Measurements from ENCODE around the gene FUT8. TPM values are rescaled to one million over a fixed set of nuclear protein-coding genes. Genes with fewer than 3 reads are reported as not detected.

Gene FUT8
- total RNA-seq, 4 donors from 2014 or later, result 6.5 to 11.3 (median 9.3) TPM

- no peak for DNase-seq
- TF ChIP-seq POLR2A (IDR thresholded peaks at IDR 0.05) (no peak), CTCF (IDR thresholded peaks at IDR 0.05 in 4 of 5, conservative IDR thresholded peaks at IDR 0.05 in 1 of 5) (no peak)
- intact Hi-C loops (cut with DNase I; ENCODE audit: low total_unique reads) (no loop called here), in situ Hi-C loops (cut with MboI; ENCODE audit: low sequenced_read_pairs in 4 of 4) (no loop called here)
- Histone ChIP-seq H3K9me3 (no peaks in the 10 kb centered on the region), H3K27me3 (no peaks in the 10 kb centered on the region), H3K36me3 (no peaks in the 10 kb centered on the region), H3K4me3 (no peak overlapping the region), H3K27ac (no peak overlapping the region), H3K4me1 (no peaks in the 10 kb centered on the region)
- no peak for ATAC-seq
Observed at GRCh38 chr14:65439117-65439516, 26.6 kb downstream of the FUT8 start.

- no peaks in the 10 kb centered on the region for H3K9me3 ChIP-seq
- no peak for ATAC-seq
- H3K36me3 ChIP-seq, result no peaks in the 10 kb centered on the region
- H3K27me3 ChIP-seq, result no peaks in the 10 kb centered on the region
- intact Hi-C loops (cut with DNase I; ENCODE audit: low total_unique reads) (no loop called here), in situ Hi-C loops (cut with MboI; ENCODE audit: low sequenced_read_pairs in 4 of 4) (no loop called here)
- H3K4me1 ChIP-seq, result no peaks in the 10 kb centered on the region
- no peak for TF ChIP-seq CTCF (IDR thresholded peaks at IDR 0.05 in 4 of 5, conservative IDR thresholded peaks at IDR 0.05 in 1 of 5)
- no peak for TF ChIP-seq POLR2A (IDR thresholded peaks at IDR 0.05)
- no peak overlapping the region for H3K4me3 ChIP-seq
- H3K27ac ChIP-seq, result no peak overlapping the region
- no peak for DNase-seq
Observed at GRCh38 chr14:65440230-65440629, 27.7 kb downstream of the FUT8 start.

- in situ Hi-C loops (cut with MboI; ENCODE audit: low sequenced_read_pairs in 4 of 4), result no loop called here
- no peaks in the 10 kb centered on the region for H3K9me3 ChIP-seq
- no peak for ATAC-seq
Observed at GRCh38 chr14:65444230-65444629, 31.7 kb downstream of the FUT8 start.

GRCh38 chr14:65446159-65446558, 33.6 kb downstream of the FUT8 start:
- ATAC-seq (no peak), DNase-seq (no peak)
- no peaks in the 10 kb centered on the region for H3K4me1 ChIP-seq
- no peaks in the 10 kb centered on the region for H3K27me3 ChIP-seq
- H3K9me3 ChIP-seq, result no peaks in the 10 kb centered on the region
- H3K27ac ChIP-seq, result no peak overlapping the region
- intact Hi-C loops (cut with DNase I; ENCODE audit: low total_unique reads) (no loop called here), in situ Hi-C loops (cut with MboI; ENCODE audit: low sequenced_read_pairs in 4 of 4) (no loop called here)
- H3K4me3 ChIP-seq, result no peak overlapping the region
- H3K36me3 ChIP-seq, result no peaks in the 10 kb centered on the region
- TF ChIP-seq CTCF (IDR thresholded peaks at IDR 0.05 in 4 of 5, conservative IDR thresholded peaks at IDR 0.05 in 1 of 5) (no peak), POLR2A (IDR thresholded peaks at IDR 0.05) (no peak)

More at GRCh38 chr14:65444230-65444629, 31.7 kb downstream of the FUT8 start:
- H3K36me3 ChIP-seq, result no peaks in the 10 kb centered on the region
- no peaks in the 10 kb centered on the region for H3K27me3 ChIP-seq
- no peak overlapping the region for H3K27ac ChIP-seq
- H3K4me1 ChIP-seq, result no peaks in the 10 kb centered on the region
- no peak for DNase-seq
- no peak overlapping the region for H3K4me3 ChIP-seq
- intact Hi-C loops (cut with DNase I; ENCODE audit: low total_unique reads), result no loop called here
- TF ChIP-seq POLR2A (IDR thresholded peaks at IDR 0.05) (no peak), CTCF (IDR thresholded peaks at IDR 0.05 in 4 of 5, conservative IDR thresholded peaks at IDR 0.05 in 1 of 5) (no peak)

GRCh38 chr14:65449647-65450046, 37.1 kb downstream of the FUT8 start:
- DNase-seq, result no peak
- Histone ChIP-seq H3K9me3 (no peaks in the 10 kb centered on the region), H3K27me3 (no peaks in the 10 kb centered on the region), H3K27ac (no peak overlapping the region), H3K4me1 (no peaks in the 10 kb centered on the region), H3K36me3 (no peaks in the 10 kb centered on the region), H3K4me3 (no peak overlapping the region)
- no peak for ATAC-seq
- intact Hi-C loops (cut with DNase I; ENCODE audit: low total_unique reads) (no loop called here), in situ Hi-C loops (cut with MboI; ENCODE audit: low sequenced_read_pairs in 4 of 4) (no loop called here)
- TF ChIP-seq CTCF (IDR thresholded peaks at IDR 0.05 in 4 of 5, conservative IDR thresholded peaks at IDR 0.05 in 1 of 5), result no peak
- TF ChIP-seq POLR2A (IDR thresholded peaks at IDR 0.05), result no peak

Data from gastrocnemius medialis (tissue), 4 donors.